Left ventricle myocardium inferior (tissue), 1 donor: ENCODE data around the gene STRBP. TPM values are rescaled to one million over a fixed set of nuclear protein-coding genes. Genes with fewer than 3 reads are reported as not detected.
"Not testable (repeated sequence)": the region's sequence is repeated elsewhere in the genome, so short reads cannot be mapped to it uniquely, and the experiment has no call there.

Experiments
- DNase-seq: peaks from one replicate; pipeline ENCODE4 v3.0.0-alpha.2; 2020
- H3K27ac ChIP-seq: fragments of 200-600 bp; replicated peaks from 2 replicates; pipeline ENCODE4 v1.8.0; 2021
- H3K27me3 ChIP-seq: fragments of 200-600 bp; 2 replicates; pipeline ENCODE4 v1.8.0; 2021; ENCODE audit warnings: low read depth
- H3K36me3 ChIP-seq: fragments of 200-600 bp; 2 replicates; pipeline ENCODE4 v1.8.0; 2021
- H3K4me1 ChIP-seq: fragments of 200-600 bp; 2 replicates; pipeline ENCODE4 v1.8.0; 2021
- H3K4me3 ChIP-seq: fragments of 200-600 bp; 2 replicates; pipeline ENCODE4 v1.8.0; 2021; ENCODE audit warnings: mild to moderate bottlenecking, moderate library complexity
- H3K9me3 ChIP-seq: fragments of 200-600 bp; replicated peaks from 2 replicates; pipeline ENCODE4 v1.8.0; 2021
- intact Hi-C: fragments of 100-400 bp; cut with micrococcal nuclease; formaldehyde crosslinking; loops from one replicate; pipeline ENCODE4 v1.11.0; 2022
- total RNA-seq: library from RNA; stranded (reverse); fragmentation: NEBNext Ultra II Directional; extraction: Animal tissue kit (Norgen Biotek cat#: 25700); gene quantifications from one replicate; pipeline ENCODE4 v1.2.1, GENCODE V29; 2021
- TF ChIP-seq, protein P1 (sequence below): fragments of 200-600 bp; IDR thresholded peaks from 2 replicates; pipeline ENCODE4 v1.8.0; 2021; ENCODE audit warnings: antibody characterized with exemption, mild to moderate bottlenecking, borderline replicate concordance
- donor health status: DM: no; HTN: yes; CAD: no; lungs with severe emphysema.

The STRBP gene
- total RNA-seq, 1 donor from 2014 or later: 26.4 TPM

DNA sequence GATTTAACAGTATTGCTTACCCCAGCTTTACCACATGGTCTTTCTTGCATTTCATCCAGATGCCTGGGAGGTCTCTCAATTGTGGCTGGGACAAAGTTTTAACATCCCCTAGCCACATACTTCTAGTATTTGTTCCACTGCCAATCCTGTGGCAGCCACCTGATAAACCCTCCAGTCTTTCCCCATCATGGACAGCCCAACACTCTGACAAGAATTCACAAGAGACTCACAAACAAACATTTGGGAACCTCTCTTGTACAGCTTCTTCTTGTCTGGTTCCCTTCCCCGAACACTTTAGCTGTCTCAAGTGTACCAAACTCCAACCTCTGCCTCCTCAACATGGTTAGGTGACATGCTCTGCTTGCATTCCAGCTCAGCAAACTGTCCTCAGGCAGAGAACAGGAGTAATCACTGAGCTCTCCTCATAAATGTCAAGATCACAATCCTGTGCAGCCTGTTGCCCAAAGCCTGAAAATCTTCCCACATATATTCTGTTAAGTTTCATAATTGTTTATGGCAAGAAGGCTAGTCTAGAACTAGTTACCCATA lies 59.7 kb downstream of the STRBP start:
- TF ChIP-seq, protein P1, sequence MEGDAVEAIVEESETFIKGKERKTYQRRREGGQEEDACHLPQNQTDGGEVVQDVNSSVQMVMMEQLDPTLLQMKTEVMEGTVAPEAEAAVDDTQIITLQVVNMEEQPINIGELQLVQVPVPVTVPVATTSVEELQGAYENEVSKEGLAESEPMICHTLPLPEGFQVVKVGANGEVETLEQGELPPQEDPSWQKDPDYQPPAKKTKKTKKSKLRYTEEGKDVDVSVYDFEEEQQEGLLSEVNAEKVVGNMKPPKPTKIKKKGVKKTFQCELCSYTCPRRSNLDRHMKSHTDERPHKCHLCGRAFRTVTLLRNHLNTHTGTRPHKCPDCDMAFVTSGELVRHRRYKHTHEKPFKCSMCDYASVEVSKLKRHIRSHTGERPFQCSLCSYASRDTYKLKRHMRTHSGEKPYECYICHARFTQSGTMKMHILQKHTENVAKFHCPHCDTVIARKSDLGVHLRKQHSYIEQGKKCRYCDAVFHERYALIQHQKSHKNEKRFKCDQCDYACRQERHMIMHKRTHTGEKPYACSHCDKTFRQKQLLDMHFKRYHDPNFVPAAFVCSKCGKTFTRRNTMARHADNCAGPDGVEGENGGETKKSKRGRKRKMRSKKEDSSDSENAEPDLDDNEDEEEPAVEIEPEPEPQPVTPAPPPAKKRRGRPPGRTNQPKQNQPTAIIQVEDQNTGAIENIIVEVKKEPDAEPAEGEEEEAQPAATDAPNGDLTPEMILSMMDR: no peak
- H3K27me3 ChIP-seq: no peaks in the 10 kb centered on the region
- DNase-seq: no peak
- no peaks in the 10 kb centered on the region for H3K9me3 ChIP-seq
- no peaks in the 10 kb centered on the region for H3K36me3 ChIP-seq
- peaks cover 14% of the 10 kb centered on the region for H3K4me1 ChIP-seq
- intact Hi-C loops: no loop called here
- no peak overlapping the region for H3K27ac ChIP-seq
- H3K4me3 ChIP-seq: no peak overlapping the region

DNA sequence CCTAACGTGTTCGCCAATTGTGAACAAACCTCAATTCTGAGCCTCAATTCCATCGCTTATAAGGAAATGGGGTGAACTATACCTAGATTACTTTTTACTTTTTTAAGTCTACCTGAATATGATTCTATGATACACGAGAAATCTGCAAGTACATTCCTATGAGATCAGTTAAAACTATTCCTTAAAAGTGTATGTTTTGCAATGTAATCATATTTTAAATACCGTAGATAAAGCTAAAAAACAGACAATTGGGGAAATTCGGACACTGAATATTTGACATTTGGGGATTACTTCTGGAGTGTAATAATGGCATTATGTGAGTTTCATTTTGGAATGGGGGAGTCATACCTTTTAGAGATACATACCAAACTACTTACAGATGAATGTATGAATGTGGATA lies 62.3 kb downstream of the STRBP start:
- no peaks in the 10 kb centered on the region for H3K27me3 ChIP-seq
- intact Hi-C loops: no loop called here
- no peak overlapping the region for H3K27ac ChIP-seq
- DNase-seq: no peak
- H3K4me3 ChIP-seq: no peak overlapping the region
- TF ChIP-seq, protein P1: no peak
- H3K36me3 ChIP-seq: no peaks in the 10 kb centered on the region
- peaks cover 14% of the 10 kb centered on the region for H3K4me1 ChIP-seq
- H3K9me3 ChIP-seq: no peaks in the 10 kb centered on the region

- no peak for DNase-seq
- Histone ChIP-seq H3K36me3 (no peaks in the 10 kb centered on the region), H3K4me3 (no peak overlapping the region), H3K4me1 (no peaks in the 10 kb centered on the region), H3K27me3 (no peaks in the 10 kb centered on the region), H3K9me3 (no peaks in the 10 kb centered on the region), H3K27ac (no peak overlapping the region)
- TF ChIP-seq, protein P1: no peak
- intact Hi-C loops: no loop called here
Measured at GRCh38 chr9:123201083-123201482, 67.3 kb downstream of the STRBP start.

DNA sequence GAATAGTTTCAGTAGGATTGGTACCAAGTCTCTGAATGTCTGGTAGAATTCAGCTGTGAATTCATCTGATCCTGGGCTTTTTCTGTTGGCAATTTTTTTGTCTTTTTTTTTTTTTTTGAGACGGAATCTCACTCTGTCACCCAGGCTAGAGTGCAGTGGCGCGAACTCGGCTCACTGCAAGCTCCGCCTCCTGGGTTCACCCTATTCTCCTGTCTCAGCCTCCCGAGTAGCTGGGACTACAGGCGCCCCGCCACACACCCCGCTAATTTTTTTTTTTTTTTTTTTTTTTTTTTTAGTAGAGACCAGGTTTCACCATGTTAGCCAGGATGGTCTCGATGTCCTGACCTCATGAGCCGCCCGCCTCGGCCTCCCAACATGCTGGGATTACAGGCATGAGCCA lies 67.9 kb downstream of the STRBP start:
- H3K9me3 ChIP-seq, intact Hi-C loops, H3K27ac ChIP-seq, H3K4me1 ChIP-seq, DNase-seq, H3K36me3 ChIP-seq, H3K4me3 ChIP-seq, H3K27me3 ChIP-seq: not testable (repeated sequence)

DNA sequence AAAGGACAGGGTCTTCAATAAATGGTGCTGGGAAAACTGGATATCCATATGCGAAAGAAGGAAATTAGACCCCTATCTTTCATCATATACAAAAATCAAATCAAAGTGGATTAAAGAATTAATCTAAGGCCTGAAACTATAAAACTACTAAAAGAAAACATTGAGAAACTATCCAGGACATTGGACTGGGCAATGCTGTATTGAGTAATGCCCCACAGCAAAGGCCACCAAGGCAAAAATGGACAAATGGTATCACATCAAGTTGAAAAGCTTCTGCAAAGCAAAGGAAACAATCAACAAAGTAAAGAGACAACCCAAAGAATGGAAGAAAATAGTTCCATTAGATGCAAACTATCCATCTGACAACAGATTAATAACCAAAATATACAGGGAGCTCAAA lies 72.3 kb downstream of the STRBP start:
- no peak for DNase-seq
- TF ChIP-seq, protein P1: no peak
- intact Hi-C loops: no loop called here
- no peaks in the 10 kb centered on the region for H3K27me3 ChIP-seq
- no peaks in the 10 kb centered on the region for H3K36me3 ChIP-seq
- H3K9me3 ChIP-seq: no peaks in the 10 kb centered on the region
- no peaks in the 10 kb centered on the region for H3K4me1 ChIP-seq
- H3K4me3 ChIP-seq: no peak overlapping the region
- H3K27ac ChIP-seq: no peak overlapping the region

- Histone ChIP-seq H3K27me3 (no peaks in the 10 kb centered on the region), H3K4me1 (no peaks in the 10 kb centered on the region), H3K36me3 (no peaks in the 10 kb centered on the region), H3K9me3 (no peaks in the 10 kb centered on the region), H3K4me3 (no peak overlapping the region), H3K27ac (no peak overlapping the region)
- no peak for DNase-seq
- TF ChIP-seq, protein P1: no peak
- intact Hi-C loops: no loop called here
Measured at GRCh38 chr9:123194023-123194422, 74.4 kb downstream of the STRBP start.
